SH-SY5Y (cell line): ENCODE results near the gene SNN.

ENCODE experiments used
- GATA2 ChIP-seq: IDR thresholded peaks from 2 replicates; pipeline ENCODE4 v1.6.1; 2011; ENCODE audit warnings: mild to moderate bottlenecking, low read depth, low read length
- GATA3 ChIP-seq: IDR thresholded peaks from 2 replicates; pipeline ENCODE4 v1.6.1; 2011; ENCODE audit warnings: low read depth, mild to moderate bottlenecking, low read length, moderate library complexity

GRCh38 chr16:11675561-11676511 is 7.6 kb downstream of the SNN start:
- TF ChIP-seq GATA2 (no peak), GATA3 (no peak)
